Breast epithelium (tissue), 3 donors: ENCODE results near the gene CHSY1.

Experiments used
- POLR2AphosphoS5 ChIP-seq, 3 donors: sonication (generic); formaldehyde crosslinking; IDR thresholded peaks; one replicate each; pipeline ENCODE4 v1.6.1; 2017; ENCODE audit warnings: antibody characterized with exemption in 3 of 3
- TF ChIP-seq, protein P1 (sequence below), 3 donors: fragments of 450-650 bp; IDR thresholded peaks; one replicate each; pipeline ENCODE4 v1.5.1; 2016 to 2017; ENCODE audit warnings: antibody characterized with exemption in 3 of 3, mild to moderate bottlenecking in 3 of 3, moderate library complexity in 3 of 3

DNA sequence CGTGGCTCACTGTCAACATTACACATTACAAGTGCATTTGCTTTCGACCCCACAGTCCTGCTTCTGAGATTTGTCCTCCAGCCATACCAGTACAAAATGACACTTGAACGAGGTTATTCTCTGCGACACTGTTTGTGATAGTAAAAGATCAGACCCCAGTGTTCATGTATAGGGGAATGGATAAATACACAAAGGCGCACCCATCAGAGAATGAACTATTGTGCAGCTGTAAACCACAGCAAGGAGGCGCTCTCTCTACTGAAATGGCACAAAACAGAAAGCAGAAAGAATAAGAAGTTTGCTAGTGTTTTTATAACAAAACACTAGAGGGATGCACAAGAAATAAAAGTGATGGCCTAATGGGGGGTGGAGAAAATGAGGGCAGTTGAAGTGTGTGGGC lies 4.9 kb upstream of the CHSY1 start:
- TF ChIP-seq, protein P1, sequence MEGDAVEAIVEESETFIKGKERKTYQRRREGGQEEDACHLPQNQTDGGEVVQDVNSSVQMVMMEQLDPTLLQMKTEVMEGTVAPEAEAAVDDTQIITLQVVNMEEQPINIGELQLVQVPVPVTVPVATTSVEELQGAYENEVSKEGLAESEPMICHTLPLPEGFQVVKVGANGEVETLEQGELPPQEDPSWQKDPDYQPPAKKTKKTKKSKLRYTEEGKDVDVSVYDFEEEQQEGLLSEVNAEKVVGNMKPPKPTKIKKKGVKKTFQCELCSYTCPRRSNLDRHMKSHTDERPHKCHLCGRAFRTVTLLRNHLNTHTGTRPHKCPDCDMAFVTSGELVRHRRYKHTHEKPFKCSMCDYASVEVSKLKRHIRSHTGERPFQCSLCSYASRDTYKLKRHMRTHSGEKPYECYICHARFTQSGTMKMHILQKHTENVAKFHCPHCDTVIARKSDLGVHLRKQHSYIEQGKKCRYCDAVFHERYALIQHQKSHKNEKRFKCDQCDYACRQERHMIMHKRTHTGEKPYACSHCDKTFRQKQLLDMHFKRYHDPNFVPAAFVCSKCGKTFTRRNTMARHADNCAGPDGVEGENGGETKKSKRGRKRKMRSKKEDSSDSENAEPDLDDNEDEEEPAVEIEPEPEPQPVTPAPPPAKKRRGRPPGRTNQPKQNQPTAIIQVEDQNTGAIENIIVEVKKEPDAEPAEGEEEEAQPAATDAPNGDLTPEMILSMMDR (IDR thresholded peaks at IDR 0.05), result no peak
- TF ChIP-seq POLR2AphosphoS5 (IDR thresholded peaks at IDR 0.05), result no peak
